GM12878 (cell line): Measurements from ENCODE around the gene POLE2. TPM values are rescaled to one million over a fixed set of nuclear protein-coding genes. Genes with fewer than 3 reads are reported as not detected.
A peak's percentile ranks its signal among the peaks of the same experiment; 100 is the strongest.

Experiments
- ATF7 ChIP-seq: fragments of 450-650 bp; IDR thresholded peaks from 2 replicates; pipeline ENCODE4 v1.6.1; 2016; ENCODE audit warnings: low read depth, mild to moderate bottlenecking
- BACH1 ChIP-seq: fragments of 450-650 bp; IDR thresholded peaks from 2 replicates; pipeline ENCODE4 v1.6.1; 2017; ENCODE audit warnings: mild to moderate bottlenecking, borderline replicate concordance
- ESRRA ChIP-seq: IDR thresholded peaks from 2 replicates; pipeline ENCODE4 v1.6.1; 2012; ENCODE audit warnings: mild to moderate bottlenecking, low read length, improper control_type of control experiment
- FOXM1 ChIP-seq: IDR thresholded peaks from 2 replicates; pipeline ENCODE4 v1.6.1; 2012; ENCODE audit warnings: low read depth, mild to moderate bottlenecking, inconsistent platforms, low read length, moderate library complexity
- IRF4 ChIP-seq: IDR thresholded peaks from 2 replicates; pipeline ENCODE4 v1.6.1; 2011; ENCODE audit warnings: low read depth, low read length
- JUNB ChIP-seq: IDR thresholded peaks from 2 replicates; pipeline ENCODE4 v1.6.1; 2016; ENCODE audit warnings: antibody characterized with exemption, mild to moderate bottlenecking
- MTA2 ChIP-seq: fragments of 450-650 bp; IDR thresholded peaks from 2 replicates; pipeline ENCODE4 v1.6.1; 2016; ENCODE audit warnings: low read depth, mild to moderate bottlenecking, moderate library complexity
- MYC ChIP-seq: IDR thresholded peaks from 2 replicates; pipeline ENCODE4 v1.6.1; 2011; ENCODE audit warnings: mild to moderate bottlenecking, low read length, moderate library complexity, inconsistent platforms; ENCODE audit not compliant: insufficient read depth, insufficient replicate concordance, insufficient read length, severe bottlenecking
- POU2F2 ChIP-seq: IDR thresholded peaks from 3 replicates; pipeline ENCODE4 v1.6.1; 2011; ENCODE audit warnings: low read depth, mild to moderate bottlenecking, low read length, borderline replicate concordance
- polyA plus RNA-seq, 11 experiments: library from polyadenylated mRNA; depleted of rRNA in 4 of 11; unstranded in 6 of 11; stranded (reverse) in 5 of 11; fragments of >200 nt; fragmentation: Nextera tagmentation in 4 of 11; fragmentation: Illumina TruSeq in 1 of 11; extraction: Ambion mirVana in 4 of 11; extraction: Trizol in 1 of 11; gene quantifications; 1 replicate in 1 of 11; 2 replicates in 10 of 11; pipeline versions ENCODE4 v1.2.1 to v1.2.3, GENCODE V29; 2011 to 2016; ENCODE audit warnings: inconsistent platforms in 2 of 11, missing spikeins in 2 of 11, low read depth in 1 of 11
- total RNA-seq, 4 experiments: library from RNA; depleted of rRNA in 3 of 4; stranded (reverse); fragments of >200 nt in 3 of 4; fragmentation: Illumina TruSeq in 1 of 4; extraction: Trizol in 1 of 4; gene quantifications; 2 replicates each; pipeline versions ENCODE4 v1.2.1 to v1.2.3, GENCODE V29; 2013 to 2021
- TF ChIP-seq, protein P1 (sequence below): fragments of 450-650 bp; IDR thresholded peaks from 2 replicates; pipeline ENCODE4 v1.6.1; 2017; ENCODE audit warnings: borderline replicate concordance
- TF ChIP-seq, protein P2 (sequence below): fragments of 450-650 bp; IDR thresholded peaks from 2 replicates; pipeline ENCODE4 v1.6.1; 2017; ENCODE audit warnings: mild to moderate bottlenecking, low read depth, inconsistent platforms; ENCODE audit not compliant: poor library complexity, severe bottlenecking
- TF ChIP-seq, protein P3 (sequence below): fragments of 450-650 bp; formaldehyde crosslinking; IDR thresholded peaks from 2 replicates; pipeline ENCODE4 v1.4.0; 2022; ENCODE audit warnings: mild to moderate bottlenecking, moderate library complexity
- TF ChIP-seq, protein P4 (sequence below): fragments of 150-350 bp; IDR thresholded peaks from 2 replicates; pipeline ENCODE4 v1.6.1; 2016; ENCODE audit warnings: low read depth, low read length
- TF ChIP-seq, protein P5 (sequence below): IDR thresholded peaks from 2 replicates; pipeline ENCODE4 v1.6.1; 2011; ENCODE audit warnings: borderline replicate concordance, low read depth, mild to moderate bottlenecking, moderate library complexity, low read length; ENCODE audit not compliant: insufficient read depth, poor library complexity, severe bottlenecking
- TF ChIP-seq, protein P6 (sequence below): IDR thresholded peaks from 2 replicates; pipeline ENCODE4 v1.6.1; 2012; ENCODE audit warnings: low read depth, low read length, improper control_type of control experiment

The POLE2 gene
- total and polyA plus RNA-seq, 10 of the 15 experiments (the other 5 are each of a cell fraction or from before 2014, with no cell fraction given): 22.0 to 45.6 (median 38.8) TPM

DNA sequence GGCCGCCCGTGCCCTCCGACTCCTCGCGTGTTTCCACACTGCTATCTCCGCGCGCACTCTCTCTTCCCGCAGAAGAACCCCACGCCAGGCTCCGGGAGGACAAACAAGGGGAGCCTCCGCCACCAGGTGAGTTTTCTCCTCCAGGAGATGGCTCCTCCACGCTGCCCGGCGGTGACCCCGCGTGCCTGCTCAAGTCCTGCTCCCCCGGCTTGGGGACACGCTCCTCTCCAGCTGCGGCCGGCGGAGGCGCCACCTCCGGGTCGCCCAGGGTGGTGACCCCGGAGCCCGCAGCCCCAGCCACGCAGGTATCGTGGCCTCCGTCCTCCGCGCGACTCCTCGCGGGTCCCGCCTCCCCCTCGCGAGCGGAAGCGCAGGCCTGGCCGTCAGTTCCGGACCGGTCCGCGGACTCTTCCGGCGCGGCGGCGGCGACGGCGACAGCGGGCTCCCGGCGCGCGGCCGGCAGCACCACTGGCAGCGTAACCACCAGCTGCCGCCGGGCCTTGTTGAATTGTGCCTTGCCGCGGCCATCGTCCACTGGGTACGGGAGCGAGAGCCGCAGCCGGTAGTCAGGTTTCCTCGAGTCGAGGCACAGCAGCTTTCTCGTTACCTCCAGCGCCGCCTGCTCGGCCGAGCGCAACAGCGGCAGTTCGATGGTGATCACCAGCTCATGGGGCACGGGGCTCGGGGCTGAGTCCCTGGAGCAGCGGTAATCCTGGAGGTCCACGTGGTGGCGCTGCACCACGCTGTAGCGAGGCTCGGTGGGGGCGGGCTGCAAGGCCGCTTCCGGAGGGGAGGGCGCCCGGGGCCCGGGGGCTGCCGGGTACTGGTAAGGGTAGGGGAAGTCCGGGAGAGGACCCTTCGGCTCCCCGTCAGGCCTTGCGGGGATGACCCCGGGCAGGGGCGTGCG is 54.1 kb downstream of the POLE2 start (continued):
- TF ChIP-seq, protein P1, sequence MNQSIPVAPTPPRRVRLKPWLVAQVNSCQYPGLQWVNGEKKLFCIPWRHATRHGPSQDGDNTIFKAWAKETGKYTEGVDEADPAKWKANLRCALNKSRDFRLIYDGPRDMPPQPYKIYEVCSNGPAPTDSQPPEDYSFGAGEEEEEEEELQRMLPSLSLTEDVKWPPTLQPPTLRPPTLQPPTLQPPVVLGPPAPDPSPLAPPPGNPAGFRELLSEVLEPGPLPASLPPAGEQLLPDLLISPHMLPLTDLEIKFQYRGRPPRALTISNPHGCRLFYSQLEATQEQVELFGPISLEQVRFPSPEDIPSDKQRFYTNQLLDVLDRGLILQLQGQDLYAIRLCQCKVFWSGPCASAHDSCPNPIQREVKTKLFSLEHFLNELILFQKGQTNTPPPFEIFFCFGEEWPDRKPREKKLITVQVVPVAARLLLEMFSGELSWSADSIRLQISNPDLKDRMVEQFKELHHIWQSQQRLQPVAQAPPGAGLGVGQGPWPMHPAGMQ: no peak
- TF ChIP-seq, protein P2, sequence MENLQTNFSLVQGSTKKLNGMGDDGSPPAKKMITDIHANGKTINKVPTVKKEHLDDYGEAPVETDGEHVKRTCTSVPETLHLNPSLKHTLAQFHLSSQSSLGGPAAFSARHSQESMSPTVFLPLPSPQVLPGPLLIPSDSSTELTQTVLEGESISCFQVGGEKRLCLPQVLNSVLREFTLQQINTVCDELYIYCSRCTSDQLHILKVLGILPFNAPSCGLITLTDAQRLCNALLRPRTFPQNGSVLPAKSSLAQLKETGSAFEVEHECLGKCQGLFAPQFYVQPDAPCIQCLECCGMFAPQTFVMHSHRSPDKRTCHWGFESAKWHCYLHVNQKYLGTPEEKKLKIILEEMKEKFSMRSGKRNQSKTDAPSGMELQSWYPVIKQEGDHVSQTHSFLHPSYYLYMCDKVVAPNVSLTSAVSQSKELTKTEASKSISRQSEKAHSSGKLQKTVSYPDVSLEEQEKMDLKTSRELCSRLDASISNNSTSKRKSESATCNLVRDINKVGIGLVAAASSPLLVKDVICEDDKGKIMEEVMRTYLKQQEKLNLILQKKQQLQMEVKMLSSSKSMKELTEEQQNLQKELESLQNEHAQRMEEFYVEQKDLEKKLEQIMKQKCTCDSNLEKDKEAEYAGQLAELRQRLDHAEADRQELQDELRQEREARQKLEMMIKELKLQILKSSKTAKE: no peak
- TF ChIP-seq ESRRA: no peak
- TF ChIP-seq MYC: peak; percentile 42
- no peak for TF ChIP-seq MTA2
- TF ChIP-seq IRF4: no peak
- TF ChIP-seq ATF7: 0 out of 2 replicates have a peak, but pooled peaks have one; percentile 31
- TF ChIP-seq, protein P3, sequence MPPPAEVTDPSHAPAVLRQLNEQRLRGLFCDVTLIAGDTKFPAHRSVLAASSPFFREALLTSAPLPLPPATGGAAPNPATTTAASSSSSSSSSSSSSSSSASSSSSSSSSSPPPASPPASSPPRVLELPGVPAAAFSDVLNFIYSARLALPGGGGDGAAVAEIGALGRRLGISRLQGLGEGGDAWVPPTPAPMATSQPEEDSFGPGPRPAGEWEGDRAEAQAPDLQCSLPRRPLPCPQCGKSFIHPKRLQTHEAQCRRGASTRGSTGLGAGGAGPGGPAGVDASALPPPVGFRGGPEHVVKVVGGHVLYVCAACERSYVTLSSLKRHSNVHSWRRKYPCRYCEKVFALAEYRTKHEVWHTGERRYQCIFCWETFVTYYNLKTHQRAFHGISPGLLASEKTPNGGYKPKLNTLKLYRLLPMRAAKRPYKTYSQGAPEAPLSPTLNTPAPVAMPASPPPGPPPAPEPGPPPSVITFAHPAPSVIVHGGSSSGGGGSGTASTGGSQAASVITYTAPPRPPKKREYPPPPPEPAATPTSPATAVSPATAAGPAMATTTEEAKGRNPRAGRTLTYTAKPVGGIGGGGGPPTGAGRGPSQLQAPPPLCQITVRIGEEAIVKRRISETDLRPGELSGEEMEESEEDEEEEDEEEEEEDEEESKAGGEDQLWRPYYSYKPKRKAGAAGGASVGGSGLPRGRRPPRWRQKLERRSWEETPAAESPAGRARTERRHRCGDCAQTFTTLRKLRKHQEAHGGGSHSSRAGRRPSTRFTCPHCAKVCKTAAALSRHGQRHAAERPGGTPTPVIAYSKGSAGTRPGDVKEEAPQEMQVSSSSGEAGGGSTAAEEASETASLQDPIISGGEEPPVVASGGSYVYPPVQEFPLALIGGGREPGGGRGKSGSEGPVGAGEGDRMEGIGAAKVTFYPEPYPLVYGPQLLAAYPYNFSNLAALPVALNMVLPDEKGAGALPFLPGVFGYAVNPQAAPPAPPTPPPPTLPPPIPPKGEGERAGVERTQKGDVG (CRISPR knock-in tag): no peak
- no peak for TF ChIP-seq JUNB
- TF ChIP-seq FOXM1: no peak
- TF ChIP-seq BACH1: peak; percentile 98
- TF ChIP-seq, protein P4, sequence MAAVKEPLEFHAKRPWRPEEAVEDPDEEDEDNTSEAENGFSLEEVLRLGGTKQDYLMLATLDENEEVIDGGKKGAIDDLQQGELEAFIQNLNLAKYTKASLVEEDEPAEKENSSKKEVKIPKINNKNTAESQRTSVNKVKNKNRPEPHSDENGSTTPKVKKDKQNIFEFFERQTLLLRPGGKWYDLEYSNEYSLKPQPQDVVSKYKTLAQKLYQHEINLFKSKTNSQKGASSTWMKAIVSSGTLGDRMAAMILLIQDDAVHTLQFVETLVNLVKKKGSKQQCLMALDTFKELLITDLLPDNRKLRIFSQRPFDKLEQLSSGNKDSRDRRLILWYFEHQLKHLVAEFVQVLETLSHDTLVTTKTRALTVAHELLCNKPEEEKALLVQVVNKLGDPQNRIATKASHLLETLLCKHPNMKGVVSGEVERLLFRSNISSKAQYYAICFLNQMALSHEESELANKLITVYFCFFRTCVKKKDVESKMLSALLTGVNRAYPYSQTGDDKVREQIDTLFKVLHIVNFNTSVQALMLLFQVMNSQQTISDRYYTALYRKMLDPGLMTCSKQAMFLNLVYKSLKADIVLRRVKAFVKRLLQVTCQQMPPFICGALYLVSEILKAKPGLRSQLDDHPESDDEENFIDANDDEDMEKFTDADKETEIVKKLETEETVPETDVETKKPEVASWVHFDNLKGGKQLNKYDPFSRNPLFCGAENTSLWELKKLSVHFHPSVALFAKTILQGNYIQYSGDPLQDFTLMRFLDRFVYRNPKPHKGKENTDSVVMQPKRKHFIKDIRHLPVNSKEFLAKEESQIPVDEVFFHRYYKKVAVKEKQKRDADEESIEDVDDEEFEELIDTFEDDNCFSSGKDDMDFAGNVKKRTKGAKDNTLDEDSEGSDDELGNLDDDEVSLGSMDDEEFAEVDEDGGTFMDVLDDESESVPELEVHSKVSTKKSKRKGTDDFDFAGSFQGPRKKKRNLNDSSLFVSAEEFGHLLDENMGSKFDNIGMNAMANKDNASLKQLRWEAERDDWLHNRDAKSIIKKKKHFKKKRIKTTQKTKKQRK: no peak
- peak; percentile 15; the same call in 2 of the 3 replicates for TF ChIP-seq POU2F2
- TF ChIP-seq, protein P5, sequence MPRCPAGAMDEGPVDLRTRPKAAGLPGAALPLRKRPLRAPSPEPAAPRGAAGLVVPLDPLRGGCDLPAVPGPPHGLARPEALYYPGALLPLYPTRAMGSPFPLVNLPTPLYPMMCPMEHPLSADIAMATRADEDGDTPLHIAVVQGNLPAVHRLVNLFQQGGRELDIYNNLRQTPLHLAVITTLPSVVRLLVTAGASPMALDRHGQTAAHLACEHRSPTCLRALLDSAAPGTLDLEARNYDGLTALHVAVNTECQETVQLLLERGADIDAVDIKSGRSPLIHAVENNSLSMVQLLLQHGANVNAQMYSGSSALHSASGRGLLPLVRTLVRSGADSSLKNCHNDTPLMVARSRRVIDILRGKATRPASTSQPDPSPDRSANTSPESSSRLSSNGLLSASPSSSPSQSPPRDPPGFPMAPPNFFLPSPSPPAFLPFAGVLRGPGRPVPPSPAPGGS: peak; percentile 58
- TF ChIP-seq, protein P6, sequence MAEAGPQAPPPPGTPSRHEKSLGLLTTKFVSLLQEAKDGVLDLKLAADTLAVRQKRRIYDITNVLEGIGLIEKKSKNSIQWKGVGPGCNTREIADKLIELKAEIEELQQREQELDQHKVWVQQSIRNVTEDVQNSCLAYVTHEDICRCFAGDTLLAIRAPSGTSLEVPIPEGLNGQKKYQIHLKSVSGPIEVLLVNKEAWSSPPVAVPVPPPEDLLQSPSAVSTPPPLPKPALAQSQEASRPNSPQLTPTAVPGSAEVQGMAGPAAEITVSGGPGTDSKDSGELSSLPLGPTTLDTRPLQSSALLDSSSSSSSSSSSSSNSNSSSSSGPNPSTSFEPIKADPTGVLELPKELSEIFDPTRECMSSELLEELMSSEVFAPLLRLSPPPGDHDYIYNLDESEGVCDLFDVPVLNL: peak; percentile 34; the same call in 1 of the 2 replicates
